Lower leg skin (tissue), 4 donors: ENCODE results near the gene LRIG3. TPM values are rescaled to one million over a fixed set of nuclear protein-coding genes. Genes with fewer than 3 reads are reported as not detected.

Experiments
- DNase-seq, 2 donors: peaks; one replicate each; pipeline ENCODE4 v3.0.0-alpha.2; 2019; ENCODE audit warnings: low spot score in 2 of 2
- H3K4me3 ChIP-seq: fragments of 200-600 bp; sonication (generic); 2 replicates; pipeline ENCODE4 v1.5.1; 2017; ENCODE audit warnings: mild to moderate bottlenecking, low read depth; ENCODE audit not compliant: poor library complexity, severe bottlenecking
- CTCF ChIP-seq, 3 donors: fragments of 450-650 bp; IDR thresholded peaks; one replicate each; pipeline ENCODE4 v1.5.1; 2016; ENCODE audit warnings: antibody characterized with exemption in 3 of 3, mild to moderate bottlenecking in 3 of 3, moderate library complexity in 2 of 3
- POLR2A ChIP-seq, 2 donors: fragments of 450-650 bp; IDR thresholded peaks; one replicate each; pipeline ENCODE4 v1.6.1; 2016 to 2017; ENCODE audit warnings: antibody characterized with exemption in 2 of 2, mild to moderate bottlenecking in 1 of 2, moderate library complexity in 1 of 2
- WGBS, 2 donors: methylation state at CpG; one replicate each; pipeline ENCODE4 v1.1.5; 2018; 5-methylcytosine and 5-hydroxymethylcytosine counted together
- intact Hi-C: fragments of 100-400 bp; cut with DNase I; formaldehyde crosslinking; loops from one replicate; pipeline ENCODE4 v1.15.0; 2023; ENCODE audit warnings: low total_unique reads
- total RNA-seq, 4 donors: library from RNA; depleted of rRNA; stranded (reverse); fragments of >200 nt; gene quantifications; one replicate each; pipeline ENCODE4 v1.1.0, GENCODE V29; 2016

Gene LRIG3
- total RNA-seq, 4 donors from 2014 or later: 87.7 to 134 (median 117) TPM

- 82 to 83% methylated on average over 6 of the region's 6 CpGs for WGBS, 2 donors
Observed at GRCh38 chr12:58887068-58887467, 33.2 kb downstream of the LRIG3 start.

GRCh38 chr12:58886474-58886873 lies 33.8 kb downstream of the LRIG3 start:
- H3K4me3 ChIP-seq: no peak overlapping the region
- TF ChIP-seq CTCF (IDR thresholded peaks at IDR 0.05): no peak
- TF ChIP-seq POLR2A (IDR thresholded peaks at IDR 0.05): no peak
- 86 to 88% methylated on average over 3 of the region's 3 CpGs for WGBS, 2 donors
- intact Hi-C loops: no loop called here
- no peak for DNase-seq

More at GRCh38 chr12:58887068-58887467, 33.2 kb downstream of the LRIG3 start:
- no peak for DNase-seq
- TF ChIP-seq CTCF (IDR thresholded peaks at IDR 0.05) (no peak), POLR2A (IDR thresholded peaks at IDR 0.05) (no peak)
- intact Hi-C loops: no loop called here
- no peak overlapping the region for H3K4me3 ChIP-seq

GRCh38 chr12:58884916-58885315 lies 35.4 kb downstream of the LRIG3 start:
- 66 to 68% methylated on average over 4 of the region's 4 CpGs for WGBS, 2 donors
- DNase-seq: no peak
- intact Hi-C loops: no loop called here
- TF ChIP-seq POLR2A (IDR thresholded peaks at IDR 0.05) (no peak), CTCF (IDR thresholded peaks at IDR 0.05) (no peak)
- H3K4me3 ChIP-seq: no peak overlapping the region

GRCh38 chr12:58883576-58884334 lies 36.5 kb downstream of the LRIG3 start:
- no peak for DNase-seq
- intact Hi-C loops: no loop called here
- TF ChIP-seq POLR2A (IDR thresholded peaks at IDR 0.05) (no peak), CTCF (IDR thresholded peaks at IDR 0.05) (no peak)
- 76 to 82% methylated on average over 3 of the region's 3 CpGs for WGBS, 2 donors
- H3K4me3 ChIP-seq: no peak overlapping the region

GRCh38 chr12:58882826-58883225 lies 37.5 kb downstream of the LRIG3 start:
- intact Hi-C loops: no loop called here
- H3K4me3 ChIP-seq: no peak overlapping the region
- WGBS, 2 donors: 87 to 89% methylated on average over 2 of the region's 2 CpGs
- no peak for TF ChIP-seq CTCF (IDR thresholded peaks at IDR 0.05)
- no peak for TF ChIP-seq POLR2A (IDR thresholded peaks at IDR 0.05)
- DNase-seq: no peak

GRCh38 chr12:58881816-58882215 lies 38.5 kb downstream of the LRIG3 start:
- WGBS, 2 donors: 71% methylated on average over 4 of the region's 4 CpGs
- no peak for TF ChIP-seq CTCF (IDR thresholded peaks at IDR 0.05)
- TF ChIP-seq POLR2A (IDR thresholded peaks at IDR 0.05): no peak
- no peak for DNase-seq
- H3K4me3 ChIP-seq: no peak overlapping the region
- intact Hi-C loops: no loop called here
